ENCODE measurements around the gene NIM1K. TPM values are rescaled to one million over a fixed set of nuclear protein-coding genes. Genes with fewer than 3 reads are reported as not detected.

The NIM1K gene
- 0.27 and 1.3 TPM in 2 replicates for polyA plus RNA-seq

DNA sequence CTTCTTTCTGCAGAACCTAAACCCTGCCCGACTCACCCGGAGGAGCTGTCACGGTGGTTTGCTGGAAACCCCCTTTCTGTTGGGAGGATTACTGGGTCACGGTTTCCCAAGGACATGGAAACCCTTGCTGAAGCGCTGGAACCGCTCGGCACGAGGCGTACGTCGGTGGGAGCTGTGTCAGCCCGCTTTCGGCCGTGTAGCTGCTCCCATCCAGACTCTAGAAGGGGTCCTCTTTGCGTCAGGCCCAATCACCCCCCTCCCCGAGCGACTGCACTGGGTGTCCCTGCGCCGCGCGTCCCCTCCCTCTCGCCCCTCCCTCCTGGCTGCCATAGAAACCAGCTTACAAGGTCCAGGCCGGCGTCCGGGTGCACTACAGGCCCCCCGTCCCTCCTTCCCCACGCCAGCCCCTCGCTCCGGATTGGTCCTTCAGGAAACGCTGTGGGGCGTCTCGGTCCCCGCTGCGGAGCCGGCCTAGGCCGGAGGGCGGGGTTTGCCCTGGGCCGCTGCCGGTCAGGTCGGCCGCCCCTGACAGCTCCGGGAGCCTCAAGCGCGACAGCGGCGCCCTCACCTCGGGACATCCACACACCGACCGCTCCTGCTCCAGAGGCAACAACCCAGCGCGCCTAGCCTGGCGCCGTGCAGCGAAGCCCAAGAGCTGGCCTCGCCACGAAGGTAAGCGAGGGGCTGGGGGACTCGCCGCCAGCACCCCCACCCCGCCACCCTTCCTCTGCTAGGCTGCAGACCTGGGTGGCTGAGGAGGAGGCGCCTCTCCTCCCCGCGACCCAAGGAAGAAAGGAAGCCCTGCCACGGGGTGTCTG, at the start of gene NIM1K:
TSS of gene NIM1K (plus strand) at position 486 of the 818 bp plus-strand sequence. CDS start 53,551 bp downstream, outside the sequence.

GRCh38 chr5:43313035-43313853, 121.2 kb downstream of the NIM1K start, which contains the start of gene HMGCS1:
HMGCS1 (minus strand) TSS chr5:43313412; CDS start chr5:43298965, 14,447 bp downstream.

Other genes starting within 250 kb of the NIM1K start
- 0.28 TPM in 1 of 2 replicates, not detected in the other for gene ANXA2R, start 151.9 kb upstream of the NIM1K start, polyA plus RNA-seq
- 19.1 and 20.4 TPM in 2 replicates for gene ZNF131, start 71.3 kb upstream of the NIM1K start, polyA plus RNA-seq
- 56.6 and 101 TPM in 2 replicates for gene HMGCS1, start 121.2 kb downstream of the NIM1K start, polyA plus RNA-seq
- gene CCL28, start 220.2 kb downstream of the NIM1K start, polyA plus RNA-seq, result not detected in 2 replicates